Measurements from ENCODE around the gene ZBTB17.
A peak's percentile ranks its signal among the peaks of the same experiment; 100 is the strongest.
"Not testable (repeated sequence)": the region's sequence is repeated elsewhere in the genome, so short reads cannot be mapped to it uniquely, and the experiment has no call there.

The ZBTB17 gene

DNA sequence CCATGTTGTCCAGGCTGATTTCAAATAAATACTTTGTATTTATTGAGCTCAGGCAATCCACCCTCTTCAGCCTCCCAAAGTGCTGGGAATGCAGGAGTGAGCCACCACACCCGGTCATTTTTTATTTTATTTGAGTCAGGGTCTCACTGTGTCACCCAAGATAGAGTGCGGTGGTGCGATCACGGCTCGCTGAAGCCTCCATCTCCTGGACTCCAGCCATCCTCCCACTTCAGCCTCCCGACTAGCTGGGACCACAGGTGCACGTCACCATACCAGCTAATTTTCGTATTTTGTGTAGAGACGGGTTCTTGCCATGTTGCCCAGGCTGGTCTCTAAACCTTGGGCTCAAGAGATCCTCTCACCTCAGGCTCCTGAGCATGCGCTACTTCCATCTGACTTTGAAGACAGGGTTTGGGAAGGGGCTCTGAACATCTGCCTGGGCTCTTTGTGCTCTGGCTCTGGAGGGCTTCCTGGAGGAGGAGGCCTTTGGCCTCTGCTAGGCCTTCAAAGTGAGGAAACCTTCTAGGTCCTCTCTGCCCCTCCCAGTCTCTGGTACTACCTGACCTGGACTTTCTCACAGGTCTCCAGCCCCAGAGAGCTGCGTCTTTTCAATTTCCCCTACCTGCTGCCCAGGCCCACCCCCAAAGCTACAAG lies 36.2 kb upstream of the ZBTB17 start:
- no peak for DNase-seq (ENCODE audit: low spot score)

GRCh38 chr1:16010837-16011236 lies 34.9 kb upstream of the ZBTB17 start:
- DNase-seq (ENCODE audit: low spot score), result no peak

DNA sequence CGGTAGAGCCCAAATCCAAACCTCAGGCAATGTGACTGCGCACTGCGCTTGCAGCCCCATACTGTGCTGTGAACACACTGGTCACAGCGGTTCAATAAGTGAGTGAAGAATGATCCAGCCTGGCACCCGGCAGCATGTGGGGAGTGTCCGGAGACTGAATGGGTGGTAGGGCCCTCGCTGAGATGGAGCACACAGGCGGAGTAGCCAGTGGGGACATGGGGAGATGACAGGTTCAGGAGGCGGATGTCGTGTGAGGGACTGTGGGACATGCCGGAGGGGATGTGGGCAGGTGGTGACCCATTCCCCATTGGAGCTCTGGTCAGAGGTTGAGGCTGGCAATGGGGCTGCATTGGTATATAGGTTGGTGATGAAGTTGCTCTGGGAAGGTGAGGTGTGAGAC lies 33.8 kb upstream of the ZBTB17 start:
- DNase-seq (ENCODE audit: low spot score), result no peak

DNA sequence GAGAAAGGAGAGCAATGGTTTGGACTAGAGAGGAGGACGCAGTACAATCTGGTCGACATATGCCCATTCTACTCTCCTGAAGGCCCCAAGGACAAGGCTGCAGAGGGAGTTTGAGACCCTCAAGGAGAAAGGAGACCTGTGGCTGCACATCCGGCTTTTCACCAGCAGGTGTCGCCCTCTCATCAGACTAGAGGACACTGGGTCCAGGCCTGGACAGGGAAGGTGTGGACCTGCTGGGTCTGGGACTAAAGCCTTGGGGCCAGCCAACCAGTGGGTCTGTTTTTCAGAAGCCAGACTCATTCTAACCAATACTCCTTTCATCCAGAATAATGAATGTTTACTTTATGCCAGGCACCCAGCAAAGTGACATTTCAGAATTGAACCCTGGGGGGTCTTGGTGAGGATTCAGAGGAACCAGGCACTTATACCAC lies 33.1 kb upstream of the ZBTB17 start:
- peak; percentile 86 for DNase-seq (ENCODE audit: low spot score)

DNA sequence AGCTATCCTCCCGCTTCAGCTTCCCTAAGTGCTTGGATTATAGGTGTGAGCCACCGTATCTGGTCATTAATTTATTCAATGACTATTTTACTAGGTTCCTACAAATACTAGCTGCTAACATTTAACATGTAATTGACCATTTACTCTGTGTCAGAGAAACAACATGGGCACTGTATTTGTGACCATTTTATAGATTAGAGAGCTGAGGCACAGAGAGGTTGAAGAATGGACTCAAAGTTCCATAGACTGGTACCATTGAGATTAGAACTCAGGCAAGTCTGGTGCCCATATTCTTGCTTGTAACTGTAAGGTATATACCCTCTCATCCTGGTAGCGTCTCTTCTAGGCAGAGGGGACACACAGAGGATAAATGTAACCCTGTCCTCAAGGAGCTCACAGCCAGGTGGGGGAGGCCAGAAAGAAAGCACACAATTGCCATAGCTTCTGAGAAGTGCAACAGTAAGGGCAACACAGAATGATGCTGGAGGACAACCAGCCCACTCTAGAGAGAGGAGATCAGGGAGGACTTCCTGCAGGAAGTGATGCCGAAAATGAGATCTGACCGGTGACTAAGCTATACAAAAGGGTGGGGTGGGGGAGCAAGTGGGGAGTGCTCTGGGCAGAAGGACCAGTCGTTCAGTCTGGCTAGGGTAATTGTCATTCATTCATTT lies 31.9 kb upstream of the ZBTB17 start:
- DNase-seq (ENCODE audit: low spot score), result no peak

- DNase-seq (ENCODE audit: low spot score), result peak; percentile 49
These were observed 30.9 kb upstream of the ZBTB17 start for GRCh38 chr1:16006552-16007485.

DNA sequence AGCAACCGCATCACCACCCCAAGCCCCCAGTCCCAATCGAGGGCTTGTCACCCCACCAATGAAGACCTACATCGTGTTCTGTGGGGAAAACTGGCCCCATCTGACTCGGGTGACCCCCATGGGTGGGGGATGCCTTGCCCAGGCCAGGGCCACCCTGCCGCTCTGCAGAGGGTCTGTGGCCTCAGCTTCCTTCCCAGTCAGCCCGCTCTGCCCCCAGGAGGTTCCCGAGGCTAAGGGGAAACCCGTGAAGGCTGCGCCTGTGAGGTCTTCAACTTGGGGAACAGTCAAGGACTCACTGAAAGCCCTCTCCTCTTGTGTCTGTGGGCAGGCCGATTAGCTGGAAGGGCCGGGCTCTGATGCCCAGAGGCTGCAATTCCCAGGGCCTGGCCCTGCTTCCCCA lies 30.1 kb upstream of the ZBTB17 start:
- no peak for DNase-seq (ENCODE audit: low spot score)

DNA sequence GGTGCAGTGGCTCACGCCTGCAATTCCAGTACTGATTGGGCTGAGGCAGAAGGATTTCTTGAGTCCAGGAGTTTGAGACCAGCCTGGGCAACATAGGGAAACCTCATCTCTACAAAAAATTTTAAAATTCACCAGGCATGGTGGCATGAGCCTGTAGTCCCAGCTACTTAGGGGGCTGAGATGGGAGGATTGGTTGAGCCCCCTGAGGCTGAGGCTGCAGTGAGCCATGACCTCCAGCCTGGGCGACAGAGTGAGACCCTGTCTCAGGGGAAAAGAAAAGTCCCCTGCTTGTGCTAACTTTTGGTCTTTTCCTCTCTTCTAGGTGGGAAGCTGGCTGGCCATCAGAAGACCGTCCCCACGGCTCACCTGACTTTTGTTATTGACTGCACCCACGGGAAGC lies 29.7 kb upstream of the ZBTB17 start:
- DNase-seq (ENCODE audit: low spot score), result no peak

GRCh38 chr1:16001274-16001673 lies 25.4 kb upstream of the ZBTB17 start:
- not testable (repeated sequence) for DNase-seq (ENCODE audit: low spot score)

DNA sequence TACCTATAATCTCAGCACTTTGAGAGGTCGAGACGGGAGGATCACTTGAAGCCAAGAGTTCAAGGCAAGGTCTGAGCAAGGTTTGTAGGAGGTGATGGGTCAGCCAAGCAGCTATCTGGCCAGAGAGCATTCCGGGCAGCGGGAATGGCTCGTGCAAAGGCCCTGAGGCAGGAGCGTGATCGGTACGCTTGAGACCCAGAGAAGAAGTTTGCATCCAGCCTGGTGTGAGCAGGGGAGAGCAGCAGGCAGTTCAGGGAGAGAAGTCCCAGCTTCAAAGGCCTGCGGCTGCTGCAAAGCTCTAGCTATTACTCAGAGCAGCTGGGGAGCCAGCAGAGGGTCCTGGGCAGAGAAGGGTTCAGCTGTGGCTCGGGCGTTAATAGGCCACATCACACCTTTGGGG lies 23.0 kb upstream of the ZBTB17 start:
- no peak for DNase-seq (ENCODE audit: low spot score)

GRCh38 chr1:15997637-15998280 lies 21.9 kb upstream of the ZBTB17 start:
- no peak for DNase-seq (ENCODE audit: low spot score)

DNA sequence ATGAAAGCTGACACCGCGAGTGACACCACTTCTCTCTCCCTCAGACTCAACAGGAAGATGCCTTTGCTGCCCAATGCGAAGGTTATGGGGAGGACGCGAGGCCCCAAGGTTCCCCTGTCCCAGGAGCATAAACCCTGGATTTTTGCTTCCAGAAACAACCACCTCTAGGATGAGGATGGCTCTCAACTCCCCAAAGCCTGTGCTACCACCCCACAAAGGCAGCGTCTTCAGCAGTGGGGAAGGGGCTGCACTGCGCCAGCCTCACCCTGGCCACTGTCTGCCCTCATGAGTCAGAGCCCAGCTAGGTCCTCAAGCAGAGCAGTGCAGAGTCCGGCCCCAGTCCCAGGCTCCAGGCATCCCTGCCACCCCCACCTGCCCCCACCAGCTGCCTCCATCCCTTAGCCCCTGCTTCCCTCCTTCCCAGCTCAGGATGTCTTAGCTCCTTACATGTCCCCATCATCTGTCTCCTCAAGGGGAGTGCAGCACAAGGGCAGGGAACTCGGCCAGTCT lies 21.2 kb upstream of the ZBTB17 start:
- no peak for DNase-seq (ENCODE audit: low spot score)

GRCh38 chr1:15994590-15995351 lies 18.9 kb upstream of the ZBTB17 start:
- DNase-seq (ENCODE audit: low spot score), result peak; percentile 48

DNA sequence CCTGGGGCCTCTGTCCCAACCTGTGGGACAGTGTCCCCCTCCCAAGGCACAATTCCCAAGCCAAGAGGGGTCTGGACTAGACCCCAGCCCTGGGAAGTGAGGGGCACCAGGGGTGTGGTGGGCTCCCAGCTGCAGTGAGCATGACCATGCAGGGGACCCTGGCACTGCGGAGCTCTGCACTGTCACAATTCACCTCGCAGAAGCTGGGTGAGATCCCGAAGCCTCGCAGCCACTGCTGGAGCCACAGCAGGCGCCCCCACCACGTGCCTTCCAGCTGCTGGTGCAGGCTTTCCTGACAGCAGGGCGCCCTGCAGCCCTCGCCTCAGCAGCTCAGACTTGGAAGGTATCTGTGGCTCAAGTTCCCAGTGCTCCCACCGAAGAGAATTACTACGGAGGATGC lies 18.2 kb upstream of the ZBTB17 start:
- DNase-seq (ENCODE audit: low spot score), result no peak

DNA sequence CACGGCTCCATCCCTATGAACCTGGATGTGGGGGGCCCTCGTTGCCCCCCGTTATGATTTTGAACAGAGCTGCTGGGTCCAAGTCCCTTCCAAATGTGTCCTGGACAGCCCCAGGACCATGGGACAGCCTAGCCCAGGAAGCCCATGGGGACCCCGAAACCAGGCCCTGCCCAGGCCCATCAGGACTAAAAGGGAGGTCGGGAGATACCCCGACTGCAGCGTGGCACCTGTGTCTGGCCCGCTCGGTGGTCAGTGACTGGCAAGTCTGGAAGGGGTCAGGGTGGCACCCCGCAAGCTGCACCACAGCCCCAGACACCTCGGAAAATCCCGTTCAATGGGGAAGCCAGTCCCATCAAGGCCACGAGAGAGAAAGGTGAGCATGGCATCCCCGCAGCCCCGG lies 17.8 kb upstream of the ZBTB17 start:
- no peak for DNase-seq (ENCODE audit: low spot score)

- no peak for DNase-seq (ENCODE audit: low spot score)
These were observed 16.9 kb upstream of the ZBTB17 start for GRCh38 chr1:15992582-15993500.

- no peak for DNase-seq (ENCODE audit: low spot score)
These were observed 16.3 kb upstream of the ZBTB17 start for GRCh38 chr1:15992187-15992553.

- no peak for DNase-seq (ENCODE audit: low spot score)
These were observed 15.7 kb upstream of the ZBTB17 start for GRCh38 chr1:15991427-15992186.

DNA sequence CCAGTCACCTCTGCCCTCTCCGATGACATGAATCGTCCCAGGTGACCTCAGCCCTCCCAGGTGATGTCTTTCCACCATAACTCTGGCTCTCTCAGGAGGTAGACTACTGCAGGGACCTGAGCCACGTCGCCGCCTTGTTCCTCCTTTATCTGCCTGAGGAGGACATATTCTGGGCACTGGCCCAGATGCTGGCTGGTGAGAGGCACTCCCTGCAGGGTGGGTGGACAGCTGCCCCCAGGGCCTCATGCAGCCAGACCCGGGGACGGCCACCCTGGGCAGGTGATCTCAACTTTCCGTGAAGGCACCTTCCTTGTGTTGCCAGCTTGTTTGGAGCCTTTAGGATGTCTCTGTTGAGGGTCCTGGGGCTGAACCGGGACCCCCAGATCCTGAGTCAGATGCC lies 13.9 kb upstream of the ZBTB17 start:
- DNase-seq (ENCODE audit: low spot score), result no peak
